ENCODE data around the gene RYR2.

GRCh38 chr1:237390823-237391222 is 348.8 kb downstream of the RYR2 start:
- TF ChIP-seq, protein P1, sequence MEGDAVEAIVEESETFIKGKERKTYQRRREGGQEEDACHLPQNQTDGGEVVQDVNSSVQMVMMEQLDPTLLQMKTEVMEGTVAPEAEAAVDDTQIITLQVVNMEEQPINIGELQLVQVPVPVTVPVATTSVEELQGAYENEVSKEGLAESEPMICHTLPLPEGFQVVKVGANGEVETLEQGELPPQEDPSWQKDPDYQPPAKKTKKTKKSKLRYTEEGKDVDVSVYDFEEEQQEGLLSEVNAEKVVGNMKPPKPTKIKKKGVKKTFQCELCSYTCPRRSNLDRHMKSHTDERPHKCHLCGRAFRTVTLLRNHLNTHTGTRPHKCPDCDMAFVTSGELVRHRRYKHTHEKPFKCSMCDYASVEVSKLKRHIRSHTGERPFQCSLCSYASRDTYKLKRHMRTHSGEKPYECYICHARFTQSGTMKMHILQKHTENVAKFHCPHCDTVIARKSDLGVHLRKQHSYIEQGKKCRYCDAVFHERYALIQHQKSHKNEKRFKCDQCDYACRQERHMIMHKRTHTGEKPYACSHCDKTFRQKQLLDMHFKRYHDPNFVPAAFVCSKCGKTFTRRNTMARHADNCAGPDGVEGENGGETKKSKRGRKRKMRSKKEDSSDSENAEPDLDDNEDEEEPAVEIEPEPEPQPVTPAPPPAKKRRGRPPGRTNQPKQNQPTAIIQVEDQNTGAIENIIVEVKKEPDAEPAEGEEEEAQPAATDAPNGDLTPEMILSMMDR (conservative IDR thresholded peaks at IDR 0.05; ENCODE audit: low read depth, low read length): no peak
- no peak for TF ChIP-seq EZH2 (IDR thresholded peaks at IDR 0.05; ENCODE audit: borderline replicate concordance, low read depth, low read length, poor library complexity, severe bottlenecking)

Measured in A673 (cell line).